IPS-11a (cell line): ENCODE measurements around the gene MC1R.
A peak's percentile ranks its signal among the peaks of the same experiment; 100 is the strongest.
"Not testable (repeated sequence)": the region's sequence is repeated elsewhere in the genome, so short reads cannot be mapped to it uniquely, and the experiment has no call there.

ENCODE experiments used
- H3K4me3 ChIP-seq: one replicate; pipeline ENCODE4 v1.5.1; 2013; ENCODE audit warnings: low read depth, low read length, control low read depth

MC1R gene

DNA sequence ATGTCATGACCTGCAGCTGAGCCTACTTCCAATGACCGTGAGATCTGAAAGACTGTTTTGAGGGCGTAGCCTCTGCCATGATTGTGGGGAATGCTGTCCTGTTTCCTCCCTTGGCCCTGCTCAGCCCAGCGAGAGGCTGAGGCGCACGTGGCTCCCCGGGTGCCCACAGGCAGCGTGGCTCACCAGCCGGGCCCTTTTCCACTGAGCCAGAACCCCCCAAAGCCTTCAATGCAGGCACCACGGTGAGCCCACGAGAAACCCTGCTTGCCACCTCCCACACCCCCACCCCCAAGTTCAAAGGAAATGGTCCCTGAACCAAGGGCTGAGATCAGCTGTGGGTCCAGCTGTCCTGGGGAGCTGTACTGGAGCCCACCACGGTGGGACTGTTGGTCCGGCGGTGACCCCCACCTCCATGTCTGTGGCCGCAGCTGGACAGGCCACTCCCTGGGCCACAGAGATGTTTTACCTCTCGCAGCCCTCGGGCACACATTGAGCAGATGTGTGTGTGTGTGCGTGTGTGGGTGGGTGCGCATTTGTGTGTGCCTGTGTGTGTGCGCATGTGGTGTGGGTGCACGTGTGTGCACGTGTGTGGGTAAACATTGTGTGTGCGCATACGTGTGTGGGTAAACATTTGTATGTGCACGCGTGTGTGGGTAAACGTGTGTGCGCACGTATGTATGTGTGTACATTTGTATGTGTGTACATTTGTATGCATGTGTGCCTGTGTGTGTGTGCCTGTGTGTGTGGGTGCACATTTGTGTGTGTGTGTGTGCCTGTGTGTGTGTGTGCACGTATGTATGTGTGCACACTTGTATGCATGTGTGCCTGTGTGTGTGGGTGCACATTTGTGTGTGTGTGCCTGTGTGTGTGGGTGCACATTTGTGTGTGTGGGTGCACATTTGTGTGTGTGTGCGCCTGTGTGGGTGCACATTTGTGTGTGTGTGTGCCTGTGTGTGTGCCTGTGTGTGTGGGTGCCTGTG, 5.0 kb upstream of the MC1R start:
- H3K4me3 ChIP-seq = no peak overlapping the region

DNA sequence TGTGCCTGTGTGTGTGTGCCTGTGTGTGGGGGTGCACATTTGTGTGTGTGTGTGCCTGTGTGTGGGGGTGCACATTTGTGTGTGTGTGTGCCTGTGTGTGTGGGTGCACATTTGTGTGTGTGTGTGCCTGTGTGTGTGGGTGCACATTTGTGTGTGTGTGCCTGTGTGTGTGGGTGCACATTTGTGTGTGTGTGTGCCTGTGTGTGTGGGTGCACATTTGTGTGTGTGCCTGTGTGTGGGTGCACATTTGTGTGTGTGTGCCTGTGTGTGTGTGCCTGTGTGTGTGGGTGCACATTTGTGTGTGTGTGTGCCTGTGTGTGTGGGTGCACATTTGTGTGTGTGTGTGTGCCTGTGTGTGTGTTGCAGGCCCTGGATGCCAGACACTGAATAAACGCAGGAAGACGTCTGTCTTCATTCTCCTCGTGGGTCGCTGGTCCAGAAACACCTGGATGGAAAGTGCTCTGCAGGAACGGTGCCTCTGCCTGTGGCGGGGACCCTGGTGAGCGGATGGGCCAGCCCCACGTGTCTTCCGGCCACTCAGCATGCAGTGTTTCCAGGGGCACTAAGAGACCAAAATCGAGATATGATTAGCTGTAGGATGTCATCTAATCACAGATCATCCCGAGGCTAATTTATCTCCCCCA, 3.9 kb upstream of the MC1R start:
- not testable (repeated sequence) for H3K4me3 ChIP-seq

DNA sequence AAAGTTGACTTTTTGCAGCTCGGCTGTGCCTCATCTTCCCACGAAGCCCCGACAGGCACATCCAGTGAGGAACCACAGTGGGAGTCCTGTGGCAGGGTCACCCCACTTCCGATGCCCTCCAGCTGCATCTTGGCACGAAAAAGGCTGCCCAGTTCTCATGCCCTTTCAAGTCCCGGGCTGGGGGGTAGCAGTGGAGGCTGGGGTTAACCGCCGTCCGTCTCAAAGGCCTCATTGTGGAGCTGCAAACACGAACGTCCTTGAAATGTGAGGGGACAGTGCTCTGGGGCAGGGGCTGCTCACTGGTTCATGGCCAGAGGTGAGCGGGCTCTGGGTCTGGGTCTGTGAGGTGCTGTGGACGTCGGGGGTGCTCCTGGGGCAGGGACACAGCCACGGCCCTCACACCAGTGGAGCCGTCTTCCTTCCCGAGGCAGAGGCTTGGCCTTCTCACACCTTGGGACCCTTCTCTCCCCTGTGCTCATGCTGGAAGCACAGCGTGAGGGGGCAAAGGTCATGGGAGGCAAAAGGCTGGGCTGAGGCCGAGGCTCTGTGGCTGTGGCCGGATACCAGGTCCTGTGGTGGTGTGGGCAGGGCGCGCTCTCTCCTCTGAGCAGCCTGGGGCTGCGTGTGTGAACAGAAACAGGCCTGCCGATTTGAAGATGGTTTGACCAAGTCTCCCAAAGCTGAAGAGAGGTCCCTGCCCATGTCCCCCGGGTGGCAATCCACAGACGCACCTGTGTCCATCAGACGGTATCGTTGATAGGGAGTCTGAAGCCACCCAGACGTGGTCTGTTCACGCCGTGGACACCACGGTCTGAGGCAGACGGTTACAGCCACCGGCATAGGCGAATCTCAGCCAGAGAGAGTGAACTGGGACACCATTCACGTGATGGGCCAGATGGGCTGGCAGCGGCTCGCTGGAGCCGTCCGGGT, 3.1 kb upstream of the MC1R start:
- no peak overlapping the region for H3K4me3 ChIP-seq

DNA sequence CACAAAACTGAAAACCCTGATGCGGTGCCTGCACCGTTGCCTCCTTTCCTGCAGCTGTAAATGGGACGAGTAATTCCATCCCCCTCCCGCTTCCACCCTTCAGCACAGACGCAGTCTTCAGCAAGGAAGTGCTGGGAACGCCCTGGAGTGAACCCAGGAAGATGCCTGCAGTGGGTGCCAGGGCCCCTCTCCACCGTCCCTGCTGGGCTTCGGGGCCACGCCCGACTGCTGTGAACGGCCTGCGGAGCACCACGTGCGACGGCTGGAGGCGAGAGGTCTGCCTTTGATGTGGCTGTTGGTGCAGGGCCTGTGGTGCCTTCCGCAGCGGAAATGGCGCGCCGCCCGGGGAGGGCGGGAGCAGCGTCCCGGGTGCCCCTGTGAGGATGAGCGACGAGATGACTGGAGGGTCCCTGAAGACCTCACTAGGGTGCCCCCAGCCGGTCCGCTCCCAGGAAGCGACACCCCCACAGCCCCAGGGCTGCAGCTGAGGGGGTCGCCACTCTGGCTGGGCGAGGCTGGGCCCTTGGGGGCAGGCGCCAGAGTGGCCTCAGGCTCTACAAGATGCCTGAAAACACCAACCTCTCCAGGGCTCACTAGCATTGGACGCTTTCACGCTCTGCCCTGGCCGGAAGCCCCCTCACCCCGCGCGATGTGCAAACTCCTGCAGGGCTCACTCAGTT, 749 bp upstream of the MC1R start:
- H3K4me3 ChIP-seq = peak overlapping the region; percentile 43

GRCh38 chr16:89919535-89920406, 1.1 kb downstream of the MC1R start:
- no peak overlapping the region for H3K4me3 ChIP-seq

DNA sequence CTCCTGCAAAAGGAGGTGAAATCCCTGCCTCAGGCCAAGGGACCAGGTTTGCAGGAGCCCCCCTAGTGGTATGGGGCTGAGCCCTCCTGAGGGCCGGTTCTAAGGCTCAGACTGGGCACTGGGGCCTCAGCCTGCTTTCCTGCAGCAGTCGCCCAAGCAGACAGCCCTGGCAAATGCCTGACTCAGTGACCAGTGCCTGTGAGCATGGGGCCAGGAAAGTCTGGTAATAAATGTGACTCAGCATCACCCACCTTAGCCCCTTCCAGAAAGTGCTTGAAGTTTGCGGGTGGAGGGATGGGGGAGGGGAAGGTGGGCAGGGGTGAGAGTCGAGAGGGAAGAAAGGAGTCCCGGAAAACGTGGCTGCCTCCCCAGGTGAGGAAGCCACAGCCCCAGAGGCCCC, 2.1 kb downstream of the MC1R start:
- H3K4me3 ChIP-seq = no peak overlapping the region

GRCh38 chr16:89921131-89921701, 2.6 kb downstream of the MC1R start:
- no peak overlapping the region for H3K4me3 ChIP-seq

DNA sequence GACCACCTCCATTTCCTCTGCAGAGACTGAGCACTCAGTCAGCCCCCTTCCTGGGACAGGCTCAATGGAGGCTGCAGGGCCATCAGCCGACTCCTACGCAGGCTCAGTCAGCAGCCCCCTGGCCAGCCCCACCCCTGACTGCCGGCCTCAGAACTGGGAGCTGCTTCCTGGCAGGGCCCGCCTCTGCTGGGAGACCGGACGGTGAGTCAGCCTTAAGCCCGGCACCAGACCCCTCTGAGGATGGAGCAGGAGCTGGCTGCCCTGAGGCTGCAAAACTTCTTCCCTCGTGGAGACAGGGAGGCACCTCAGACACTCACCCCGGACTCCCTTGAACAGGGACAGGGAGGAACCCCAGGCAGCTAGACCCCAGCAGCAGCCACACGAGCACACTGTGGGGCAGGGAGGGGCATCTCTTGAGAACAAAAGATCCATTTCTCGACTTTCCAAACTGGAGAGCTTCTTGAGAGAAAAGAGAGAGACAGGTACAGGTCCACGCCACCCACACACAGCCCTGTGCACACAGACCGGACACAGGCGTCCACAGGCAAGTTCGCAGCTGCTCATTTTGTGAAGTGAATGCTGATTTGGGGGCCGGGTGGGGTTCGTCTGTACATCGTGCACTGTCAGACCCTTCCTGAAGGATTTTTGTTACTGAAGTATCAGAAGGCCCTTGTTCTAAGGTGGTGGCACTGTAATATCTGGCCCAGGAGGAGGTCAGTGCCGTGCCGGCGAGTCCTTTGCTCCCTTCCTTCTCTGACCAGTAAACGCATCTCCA, 3.2 kb downstream of the MC1R start:
- H3K4me3 ChIP-seq = peak overlapping the region; percentile 57

GRCh38 chr16:89922477-89922883, 3.8 kb downstream of the MC1R start:
- H3K4me3 ChIP-seq = peak overlapping the region; percentile 57

DNA sequence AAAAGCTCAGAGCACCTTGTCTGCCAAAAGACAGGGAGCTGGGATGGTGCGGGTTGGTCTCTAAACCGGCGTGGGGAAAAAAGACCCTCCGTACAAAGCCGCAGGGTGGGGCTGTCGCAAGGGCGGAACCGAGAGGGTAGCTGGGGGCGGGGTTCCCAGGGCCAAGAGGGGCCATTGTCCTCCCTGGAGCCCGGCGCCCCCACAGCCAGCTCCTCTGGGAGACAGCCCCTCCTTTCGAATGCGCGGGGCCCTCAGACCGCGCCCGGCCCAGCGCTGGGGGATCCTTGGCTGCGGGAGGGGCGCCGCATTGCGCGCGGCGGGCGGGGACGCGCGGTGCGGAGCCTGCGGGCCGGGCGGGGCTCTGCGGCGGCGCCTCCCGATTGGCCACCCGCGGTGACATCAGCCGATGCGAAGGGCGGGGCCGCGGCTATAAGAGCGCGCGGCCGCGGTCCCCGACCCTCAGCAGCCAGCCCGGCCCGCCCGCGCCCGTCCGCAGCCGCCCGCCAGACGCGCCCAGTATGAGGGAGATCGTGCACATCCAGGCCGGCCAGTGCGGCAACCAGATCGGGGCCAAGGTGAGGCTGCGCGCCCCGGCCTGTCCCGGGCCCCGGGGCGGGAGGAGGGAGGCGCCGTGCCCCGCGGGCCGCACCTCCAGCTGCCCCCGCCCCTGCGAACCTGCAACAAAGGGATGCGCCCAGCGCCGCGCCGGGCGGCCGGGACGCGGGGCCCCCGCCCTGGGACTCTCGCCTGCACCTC, 4.4 kb downstream of the MC1R start, which contains the start of gene TUBB3:
Gene TUBB3 (plus strand): TSS at position 459 of the 756 bp plus-strand sequence. CDS start 60 bp downstream, at position 519.
- peak within 1 kb of the TSS; percentile 70 for H3K4me3 ChIP-seq

- peak overlapping the region; percentile 70 for H3K4me3 ChIP-seq
Measured at GRCh38 chr16:89923640-89924296, 5.1 kb downstream of the MC1R start.

DNA sequence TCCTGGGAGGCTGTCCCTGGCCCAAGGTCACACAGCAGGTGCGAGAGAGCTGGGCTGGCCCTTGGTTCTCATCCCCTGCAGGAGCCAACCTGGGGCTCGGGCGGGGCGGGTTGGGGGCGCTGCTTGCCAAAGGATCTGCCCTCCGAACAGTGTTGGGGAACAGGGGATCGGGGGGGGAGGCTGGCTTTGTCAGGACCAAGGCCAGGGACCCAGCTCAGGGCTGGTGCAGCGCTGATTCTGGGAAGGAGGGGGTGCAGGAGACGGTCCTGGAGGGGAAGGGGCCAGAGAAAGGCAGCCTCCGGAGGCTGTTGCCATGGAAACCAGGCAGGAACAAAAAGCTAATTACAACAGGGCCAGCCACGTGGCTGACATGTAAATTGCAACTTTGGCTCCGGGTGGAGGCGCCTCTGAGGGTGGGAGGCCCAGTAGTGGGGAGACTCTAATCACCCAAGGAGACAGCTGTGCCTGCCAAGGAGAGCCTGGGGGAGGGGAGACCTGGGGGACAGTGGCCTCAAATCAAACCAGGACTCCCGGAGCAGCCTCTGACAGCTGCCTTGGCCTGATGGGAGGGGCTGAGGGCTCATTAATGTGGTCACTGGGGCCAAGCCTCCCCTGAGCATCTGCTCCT, 5.7 kb downstream of the MC1R start:
- H3K4me3 ChIP-seq = peak overlapping the region; percentile 70

- peak overlapping the region; percentile 70 for H3K4me3 ChIP-seq
Measured at GRCh38 chr16:89924925-89925307, 6.3 kb downstream of the MC1R start.

GRCh38 chr16:89925596-89926079, 7.0 kb downstream of the MC1R start:
- H3K4me3 ChIP-seq = peak overlapping the region; percentile 35

DNA sequence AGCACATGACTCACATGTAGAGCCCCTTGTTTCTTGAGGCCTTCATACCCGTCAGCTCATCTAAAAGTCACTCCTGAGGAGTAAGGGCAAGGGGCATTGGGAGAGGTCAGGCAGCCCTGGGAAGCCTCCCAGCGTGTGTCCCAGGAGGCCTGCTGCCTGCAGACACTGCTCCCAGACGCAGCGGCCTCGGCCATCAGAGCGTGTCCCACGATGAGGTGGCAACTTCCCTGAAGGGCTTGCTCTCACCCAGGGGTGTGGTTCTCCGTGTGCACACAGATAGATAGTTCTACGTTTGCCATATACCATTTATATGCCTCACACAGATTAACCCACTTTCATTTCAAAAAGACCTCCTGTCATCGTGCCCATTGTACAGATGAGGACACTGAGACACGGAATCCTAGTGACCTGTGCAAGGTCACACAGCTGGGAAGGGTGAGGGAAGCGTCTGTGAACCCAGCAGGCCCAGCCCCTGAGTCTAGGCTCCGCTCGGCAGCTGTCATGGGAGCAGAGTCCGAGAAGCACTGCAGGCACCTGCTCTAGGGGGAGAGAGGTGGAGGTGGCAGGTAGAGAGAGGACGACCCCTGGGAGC, 12.7 kb downstream of the MC1R start:
- no peak overlapping the region for H3K4me3 ChIP-seq

DNA sequence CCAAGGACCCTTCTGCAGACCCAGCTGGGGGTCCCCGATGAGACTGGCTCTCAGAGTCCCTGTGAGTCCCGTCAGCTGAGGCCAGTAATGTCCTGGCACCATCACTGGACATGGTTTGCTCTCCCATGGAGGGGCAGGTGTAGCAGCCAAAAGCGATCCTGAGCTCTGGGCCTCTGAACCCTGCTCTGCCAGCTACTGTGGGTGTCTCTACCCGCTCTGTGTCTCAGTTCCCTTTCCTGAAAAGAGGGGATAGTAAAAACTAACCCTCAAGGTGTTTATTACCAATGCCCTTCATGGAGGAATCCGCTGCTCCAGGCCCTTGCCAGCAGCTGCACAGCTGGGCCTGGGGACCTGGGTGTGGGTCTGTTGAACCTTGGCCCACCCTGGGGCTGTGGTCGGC, 13.3 kb downstream of the MC1R start:
- no peak overlapping the region for H3K4me3 ChIP-seq
